Measurements from ENCODE around the gene ZFP2.

ZFP2 gene

GRCh38 chr5:178981381-178981780, 85.7 kb downstream of the ZFP2 start:
- DNase-seq (ENCODE audit: low read depth in 2 of 2): no peak
